Peyer's patch (tissue), 4 donors: Measurements from ENCODE around the gene HEYL.

Experiments
- CTCF ChIP-seq, 6 experiments: fragments of 450-650 bp in 4 of 6; fragments of 200-600 bp in 2 of 6; sonication (generic) in 1 of 6; IDR thresholded peaks; one replicate each; pipeline ENCODE4 v1.5.1; 2017 to 2019; ENCODE audit warnings: antibody characterized with exemption in 6 of 6, mild to moderate bottlenecking in 3 of 6, moderate library complexity in 1 of 6
- POLR2A ChIP-seq, 2 donors: fragments of 450-650 bp; IDR thresholded peaks; one replicate each; pipeline ENCODE4 v1.5.1; 2017; ENCODE audit warnings: antibody characterized with exemption in 2 of 2, mild to moderate bottlenecking in 2 of 2, moderate library complexity in 2 of 2

- peak; percentile 64 to 94 (median 78) for TF ChIP-seq CTCF (IDR thresholded peaks at IDR 0.05)
- TF ChIP-seq POLR2A (IDR thresholded peaks at IDR 0.05) = no peak
Observed at GRCh38 chr1:39653546-39654031, 14.1 kb upstream of the HEYL start.
